Endometrial microvascular endothelial cells (primary cell): ENCODE results near the gene KCNJ6. TPM values are rescaled to one million over a fixed set of nuclear protein-coding genes. Genes with fewer than 3 reads are reported as not detected.
"Not testable (repeated sequence)": the region's sequence is repeated elsewhere in the genome, so short reads cannot be mapped to it uniquely, and the experiment has no call there.

ENCODE experiments used
- in situ Hi-C: cut with HindIII; loops from 2 replicates; pipeline ENCODE4 v1.10.0; 2017; ENCODE audit warnings: low sequenced_read_pairs, low pct_unique_long_range_greater_than_20kb; ENCODE audit errors: inconsistent ontology term
- total RNA-seq: library from RNA; depleted of rRNA; stranded (reverse); fragments of >200 nt; gene quantifications from one replicate; pipeline ENCODE4 v1.2.3, GENCODE V29; 2015; ENCODE audit errors: inconsistent ontology term

The KCNJ6 gene
- total RNA-seq, 1 donor from 2014 or later = not detected

DNA sequence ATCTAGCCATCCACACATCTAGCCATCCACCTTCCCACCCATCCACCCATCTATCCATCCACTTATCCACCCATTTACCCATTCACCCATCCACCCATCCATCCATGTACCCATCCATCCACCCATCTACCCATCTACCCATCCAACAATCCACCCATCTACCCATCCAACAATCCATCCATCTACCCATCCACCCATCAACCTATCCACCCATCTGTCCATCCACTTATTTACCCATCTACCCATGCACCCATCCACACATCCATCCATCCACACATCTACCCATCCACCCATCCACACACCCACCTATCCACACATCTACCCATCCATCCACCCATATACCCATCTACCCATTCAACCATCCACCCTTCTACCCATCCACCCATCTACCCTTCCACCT lies 311.3 kb downstream of the KCNJ6 start:
- in situ Hi-C loops = no loop called here

- in situ Hi-C loops = no loop called here
These were observed 313.1 kb downstream of the KCNJ6 start for GRCh38 chr21:37603129-37603528.

- in situ Hi-C loops = no loop called here
These were observed 314.3 kb downstream of the KCNJ6 start for GRCh38 chr21:37601915-37602314.

DNA sequence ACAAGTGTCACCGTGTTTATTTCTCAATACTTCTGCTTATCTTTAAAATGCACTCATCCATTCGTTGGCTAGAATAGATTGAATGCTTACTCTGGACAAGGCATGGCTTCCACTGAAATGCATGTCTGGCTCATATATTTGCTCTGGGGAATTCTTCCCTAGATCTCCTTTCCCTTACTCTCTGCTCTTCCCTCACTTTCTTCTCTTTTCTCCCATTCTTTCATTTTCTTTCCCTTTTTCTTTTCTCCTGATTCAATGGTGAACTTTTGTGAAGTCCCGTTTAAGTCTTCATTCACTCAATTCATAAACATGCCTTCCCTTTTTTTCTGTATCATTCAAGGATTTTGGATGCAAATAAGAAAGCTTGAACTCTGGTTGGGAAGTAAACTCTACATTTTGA lies 315.2 kb downstream of the KCNJ6 start:
- in situ Hi-C loops = no loop called here

GRCh38 chr21:37595944-37596343 lies 320.3 kb downstream of the KCNJ6 start:
- in situ Hi-C loops = no loop called here

GRCh38 chr21:37594472-37594951 lies 321.7 kb downstream of the KCNJ6 start:
- in situ Hi-C loops = no loop called here

DNA sequence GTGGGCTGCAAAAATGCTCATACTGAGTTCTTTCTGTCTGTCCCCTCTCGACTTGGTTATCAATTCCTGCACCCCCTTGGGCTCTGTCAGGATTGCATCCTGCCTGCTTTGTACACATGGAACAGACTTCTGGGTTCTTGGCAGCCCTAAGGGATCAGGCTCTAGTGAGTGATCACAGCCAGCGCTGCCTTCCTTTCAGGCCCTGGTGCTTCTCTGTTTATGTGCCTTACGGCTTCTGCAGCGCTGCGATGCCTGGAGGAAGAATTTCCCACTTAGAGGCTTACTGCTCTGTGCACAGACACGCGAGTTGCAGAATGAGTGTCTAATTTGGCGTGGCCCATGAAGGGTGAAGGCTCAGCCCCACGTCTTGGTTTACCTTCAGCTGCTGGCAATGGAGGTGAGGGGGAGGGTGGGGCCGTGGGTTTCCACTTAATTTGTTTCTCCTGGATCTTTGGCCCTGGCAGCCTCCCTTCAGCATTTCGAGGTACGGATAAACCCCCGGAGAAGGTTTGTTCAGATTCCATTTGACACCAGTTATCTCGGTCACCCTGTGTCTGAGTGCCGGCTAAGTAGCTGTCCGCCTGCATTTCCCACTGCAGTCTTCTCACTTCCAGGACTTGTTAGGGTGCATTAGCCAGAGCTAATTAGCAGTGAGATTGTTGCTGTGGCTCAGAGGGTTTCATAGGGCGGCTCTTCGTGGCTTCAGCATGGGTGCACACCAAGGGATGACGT lies 322.4 kb downstream of the KCNJ6 start:
- in situ Hi-C loops = no loop called here

GRCh38 chr21:37593015-37593414 lies 323.2 kb downstream of the KCNJ6 start:
- in situ Hi-C loops = no loop called here

GRCh38 chr21:37592496-37592895 lies 323.8 kb downstream of the KCNJ6 start:
- in situ Hi-C loops = no loop called here

- in situ Hi-C loops = not testable (repeated sequence)
These were observed 324.3 kb downstream of the KCNJ6 start for GRCh38 chr21:37591994-37592393.

GRCh38 chr21:37590836-37591235 lies 325.4 kb downstream of the KCNJ6 start:
- in situ Hi-C loops = not testable (repeated sequence)

DNA sequence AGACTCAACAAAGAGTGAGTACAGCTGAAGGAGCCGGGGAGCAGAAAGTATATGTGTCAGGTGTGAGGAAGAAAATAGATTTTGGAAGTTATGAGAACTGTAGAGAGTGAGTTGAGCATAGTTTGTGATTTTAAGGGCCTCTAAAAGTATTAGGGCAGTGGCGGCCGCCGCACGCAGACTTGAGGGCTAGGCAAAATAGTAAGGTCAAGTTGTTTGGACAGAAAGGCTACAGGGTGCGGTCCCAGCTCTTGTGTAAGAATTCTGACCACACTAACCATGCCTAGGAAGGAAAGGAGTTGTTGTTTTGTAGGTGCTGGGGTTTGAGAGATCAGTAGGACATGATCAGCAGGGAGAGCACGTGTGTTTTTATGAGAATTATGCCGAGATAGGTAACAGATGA lies 327.6 kb downstream of the KCNJ6 start:
- in situ Hi-C loops = not testable (repeated sequence)

DNA sequence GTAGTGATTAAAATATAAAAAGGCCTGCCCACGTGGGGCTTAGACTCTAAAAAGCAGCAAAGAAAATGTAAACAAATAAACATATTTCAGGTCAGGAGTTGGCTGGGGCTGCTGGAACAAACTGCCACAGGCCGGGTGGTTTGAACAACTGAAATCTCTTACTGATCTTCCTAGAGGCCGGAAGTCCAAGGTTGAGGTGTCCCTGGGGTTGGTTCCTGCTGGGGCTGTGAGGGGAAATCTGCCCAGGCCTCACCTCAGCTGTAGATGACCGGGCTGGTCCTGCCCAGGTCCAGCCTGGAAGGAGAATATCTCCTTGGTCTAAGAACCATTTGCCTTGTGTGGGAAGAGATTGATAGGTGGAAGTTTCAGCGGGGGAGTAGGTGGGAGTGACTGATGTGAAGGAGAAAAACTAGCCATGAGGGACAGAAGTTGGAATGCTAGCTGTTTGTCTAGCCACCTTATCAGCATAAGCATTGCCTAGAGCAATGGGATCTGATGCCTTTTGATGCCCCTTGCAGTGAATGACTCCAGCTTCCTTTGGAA lies 328.6 kb downstream of the KCNJ6 start:
- in situ Hi-C loops = no loop called here

DNA sequence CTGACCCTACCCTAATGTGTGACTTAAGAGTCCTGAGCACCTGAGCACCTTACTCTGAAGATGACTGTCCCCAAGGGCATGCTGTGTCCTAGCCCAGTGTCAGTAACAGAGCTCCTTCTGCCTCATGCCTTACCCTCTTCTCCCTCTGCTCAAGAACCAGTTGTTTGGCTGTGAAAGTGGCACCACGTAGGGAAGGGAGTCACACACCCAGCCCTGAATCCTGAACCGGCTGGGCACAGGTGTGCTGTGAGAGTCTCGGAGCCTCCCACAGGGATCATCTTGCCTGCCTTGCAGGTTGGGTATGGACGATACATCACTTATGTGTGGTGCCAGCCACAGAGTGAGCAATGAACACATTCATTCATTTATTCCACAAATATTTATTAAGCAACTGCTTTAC lies 329.1 kb downstream of the KCNJ6 start:
- in situ Hi-C loops = no loop called here

DNA sequence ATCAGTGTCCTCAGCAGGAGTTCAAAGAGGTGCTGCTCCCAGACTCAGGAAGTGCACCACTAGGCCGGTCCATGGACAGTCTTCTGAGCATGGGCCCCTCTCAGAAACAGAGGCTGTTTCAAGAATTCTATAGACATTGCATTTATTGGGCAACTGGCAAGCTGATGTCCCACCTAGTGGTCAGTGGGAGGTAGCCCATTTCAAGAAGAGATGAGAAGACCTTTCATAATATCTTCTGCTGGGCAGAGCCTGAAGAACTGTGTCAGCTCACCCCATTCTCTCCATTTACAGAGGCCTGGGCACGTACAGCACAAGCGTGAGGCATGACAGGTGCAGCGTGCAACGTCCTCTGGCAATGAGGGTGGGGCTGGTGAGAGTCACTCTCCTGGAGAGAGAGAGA lies 333.7 kb downstream of the KCNJ6 start:
- in situ Hi-C loops = no loop called here

- in situ Hi-C loops = no loop called here
These were observed 335.6 kb downstream of the KCNJ6 start for GRCh38 chr21:37580666-37581065.

DNA sequence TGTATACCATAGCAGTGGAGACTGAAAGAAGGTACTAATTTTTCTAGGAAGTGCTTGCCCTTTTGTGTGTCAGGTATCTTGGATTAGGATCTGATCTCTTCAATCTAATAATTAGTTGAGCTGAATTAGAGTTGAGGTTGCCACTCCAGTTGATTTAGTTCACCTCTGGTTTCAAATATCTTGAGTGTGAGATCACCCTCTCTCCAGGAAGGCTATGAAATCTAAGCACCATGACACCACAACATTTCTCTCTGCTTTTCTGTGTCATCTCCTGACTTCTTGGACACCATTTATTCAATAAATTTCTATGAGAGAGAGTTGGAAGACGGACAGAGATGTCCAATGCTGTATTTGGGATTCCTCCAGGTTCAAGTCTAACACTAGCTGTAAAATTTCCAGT lies 336.9 kb downstream of the KCNJ6 start:
- in situ Hi-C loops = no loop called here

DNA sequence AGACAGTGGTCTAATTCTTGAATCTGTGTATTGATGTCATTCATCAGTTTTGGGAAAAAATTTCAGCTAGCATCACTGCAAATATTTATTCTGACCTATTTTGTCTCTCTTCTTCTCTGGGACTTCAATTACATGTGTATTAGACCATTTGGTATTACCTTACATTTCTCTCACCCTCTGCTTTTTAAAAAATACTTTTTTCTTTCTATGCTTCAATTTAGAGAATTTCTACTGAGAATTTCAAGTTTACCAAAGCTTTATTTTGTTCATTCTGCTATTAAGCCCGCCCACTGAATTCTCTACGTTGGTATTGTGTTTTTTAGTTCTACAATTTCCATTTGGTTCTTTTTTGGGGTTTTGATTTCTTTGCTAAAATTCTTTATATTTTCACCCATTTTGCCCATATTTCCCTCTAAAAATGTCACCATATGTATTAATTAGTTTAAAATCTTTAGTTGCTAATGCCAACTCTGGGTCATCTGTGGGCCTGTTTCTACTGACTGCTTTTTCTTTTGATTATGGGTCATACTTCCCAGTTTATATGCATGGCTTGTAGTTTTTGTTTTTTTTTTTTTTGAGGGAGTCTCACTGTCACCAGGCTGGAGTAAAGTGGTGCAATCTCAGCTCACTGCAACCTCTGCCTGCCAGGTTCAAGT lies 337.7 kb downstream of the KCNJ6 start:
- in situ Hi-C loops = no loop called here

GRCh38 chr21:37576929-37577328 lies 339.3 kb downstream of the KCNJ6 start:
- in situ Hi-C loops = not testable (repeated sequence)

GRCh38 chr21:37575580-37575979 lies 340.7 kb downstream of the KCNJ6 start:
- in situ Hi-C loops = no loop called here
